HG03039 (cell line): ENCODE data around the gene KLF4.

ENCODE experiments used
- ATAC-seq: cut with Tn5 transposase; IDR thresholded peaks from one replicate; pipeline ENCODE4 v1.9.1; 2021; ENCODE audit warnings: mild to moderate bottlenecking, moderate library complexity; ENCODE audit not compliant: unreplicated experiment

Gene KLF4

DNA sequence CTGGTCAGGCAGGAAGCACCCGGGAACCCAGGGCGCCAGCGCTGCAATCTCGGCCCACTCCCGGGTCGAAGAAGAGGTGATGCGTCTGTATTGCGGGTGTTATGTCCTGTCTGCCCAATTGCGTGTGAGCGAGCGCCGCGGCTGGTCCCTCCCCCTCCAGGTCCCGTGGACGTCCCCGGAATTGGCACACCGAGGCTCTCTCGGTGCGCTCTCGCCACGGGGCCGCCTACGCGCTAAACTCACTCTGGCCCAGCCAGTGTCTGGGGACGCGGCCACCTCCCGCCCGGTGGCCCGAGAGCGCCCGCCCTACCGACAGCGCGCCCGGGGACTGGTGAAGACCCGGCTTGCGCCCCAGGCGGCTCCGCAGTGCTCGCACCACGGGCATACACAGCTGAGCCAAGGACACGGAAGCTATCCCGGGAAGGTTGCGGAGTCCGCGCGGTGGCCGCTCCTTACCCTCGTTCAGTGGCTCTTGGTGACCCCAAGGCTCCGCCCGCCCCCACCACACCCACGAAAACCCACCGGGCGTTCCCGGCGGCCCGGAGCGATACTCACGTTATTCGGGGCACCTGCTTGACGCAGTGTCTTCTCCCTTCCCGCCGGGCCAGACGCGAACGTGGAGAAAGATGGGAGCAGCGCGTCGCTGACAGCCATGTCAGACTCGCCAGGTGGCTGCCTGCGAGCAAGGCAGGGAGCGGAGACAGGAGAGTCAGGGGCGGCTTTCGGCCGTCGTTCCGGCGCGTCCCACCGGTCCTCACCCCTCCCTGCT is 1.0 kb downstream of the KLF4 start:
- no peak for ATAC-seq

- no peak for ATAC-seq
These were observed 1.8 kb downstream of the KLF4 start for GRCh38 chr9:107487521-107488374.

DNA sequence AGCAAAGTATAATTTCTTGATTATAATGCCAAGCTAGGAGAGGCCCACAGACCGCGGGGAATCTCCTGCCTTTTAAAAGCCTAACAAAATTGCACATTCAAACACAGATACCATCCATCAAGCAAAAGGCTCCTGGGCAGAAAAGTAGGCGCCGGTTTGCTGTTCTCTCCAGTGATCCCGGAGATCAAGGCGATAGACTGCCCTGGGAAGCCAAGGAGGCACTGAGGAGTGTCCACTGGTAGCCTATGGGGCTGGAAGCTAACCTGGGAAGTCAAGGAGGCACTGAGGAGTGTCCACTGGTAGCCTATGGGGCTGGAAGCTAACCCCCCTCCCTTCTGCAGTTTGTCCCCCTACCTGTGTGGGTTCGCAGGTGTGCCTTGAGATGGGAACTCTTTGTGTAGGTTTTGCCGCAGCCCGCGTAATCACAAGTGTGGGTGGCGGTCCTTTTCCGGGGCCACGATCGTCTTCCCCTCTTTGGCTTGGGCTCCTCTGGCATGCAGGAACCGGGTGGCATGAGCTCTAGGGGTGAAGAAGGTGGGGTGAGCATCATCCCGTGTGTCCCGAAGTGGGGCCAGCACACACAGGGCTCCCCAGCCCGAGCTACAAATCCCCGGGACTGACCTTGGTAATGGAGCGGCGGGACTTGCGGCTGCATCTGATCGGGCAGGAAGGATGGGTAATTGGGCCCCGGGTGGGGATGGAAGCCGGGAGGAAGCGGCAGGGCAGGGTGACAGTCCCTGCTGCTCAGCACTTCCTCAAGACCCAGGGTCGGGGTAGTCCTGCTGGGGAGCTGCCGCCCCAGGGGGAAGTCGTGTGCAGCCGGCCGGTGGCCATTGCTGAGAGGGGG is 2.7 kb downstream of the KLF4 start:
- no peak for ATAC-seq

- ATAC-seq: no peak
These were observed 4.0 kb downstream of the KLF4 start for GRCh38 chr9:107485458-107486043.

- no peak for ATAC-seq
These were observed 5.3 kb downstream of the KLF4 start for GRCh38 chr9:107484117-107484723.

DNA sequence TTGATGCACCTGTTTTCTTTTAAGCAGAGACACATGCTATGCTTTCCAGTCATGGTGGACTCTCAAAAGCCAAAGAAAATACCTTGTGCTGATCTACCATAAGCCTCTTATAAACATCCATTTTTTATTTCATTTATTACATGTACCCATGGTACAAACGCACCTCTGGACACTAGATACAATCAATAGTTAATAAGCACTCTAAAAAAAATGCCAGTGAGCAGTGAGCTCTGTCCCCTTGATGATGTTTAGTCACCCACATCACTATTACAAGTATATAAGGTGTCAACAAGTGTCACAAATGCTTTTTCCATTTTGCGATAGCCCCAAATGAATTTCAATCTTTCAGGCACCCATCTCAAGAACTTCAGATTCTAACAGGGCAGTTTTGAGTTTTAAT is 5.9 kb downstream of the KLF4 start:
- ATAC-seq: no peak

GRCh38 chr9:107481035-107481434 is 8.5 kb downstream of the KLF4 start:
- no peak for ATAC-seq

DNA sequence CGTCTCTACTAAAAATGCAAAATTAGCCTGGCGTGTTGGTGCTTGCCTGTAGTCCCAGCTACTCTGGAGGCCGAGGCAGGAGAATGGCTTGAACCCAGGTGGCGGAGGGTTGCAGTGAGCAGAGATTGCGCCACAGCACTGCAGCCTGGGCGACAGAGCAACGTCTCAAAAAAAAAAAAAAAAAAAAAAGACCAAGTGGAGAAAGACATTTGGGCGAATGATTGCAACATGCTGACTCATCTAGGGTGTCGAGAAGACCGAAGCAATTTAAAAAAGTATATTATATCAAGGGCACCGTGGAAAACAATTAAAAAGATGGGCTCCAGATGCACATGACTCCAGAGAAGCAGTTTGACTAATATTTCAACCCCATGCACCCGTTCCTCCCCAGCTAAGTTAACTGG is 9.2 kb downstream of the KLF4 start:
- no peak for ATAC-seq

GRCh38 chr9:107478805-107479204 is 10.8 kb downstream of the KLF4 start:
- ATAC-seq: no peak

DNA sequence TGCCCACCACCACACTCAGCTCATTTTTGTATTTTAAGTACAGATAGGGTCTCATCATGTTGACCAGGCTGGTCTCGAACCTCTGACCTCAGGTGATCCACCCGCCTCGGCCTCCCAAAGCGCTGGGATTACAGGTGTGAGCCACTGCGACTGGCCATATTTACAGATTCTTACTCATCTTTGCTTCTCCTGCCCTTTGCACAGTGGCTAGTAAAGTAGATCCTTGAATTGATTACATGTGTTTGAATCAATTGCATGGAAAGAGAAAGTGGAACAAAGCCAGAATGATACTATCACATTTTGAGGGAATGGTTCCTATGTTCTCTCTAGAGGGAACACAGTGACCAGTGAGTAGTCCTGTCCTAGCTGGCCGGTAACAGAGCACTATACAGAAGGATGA is 15.4 kb downstream of the KLF4 start:
- ATAC-seq: no peak

- ATAC-seq: no peak
These were observed 16.8 kb downstream of the KLF4 start for GRCh38 chr9:107472581-107473340.

GRCh38 chr9:107471552-107471951 is 18.0 kb downstream of the KLF4 start:
- ATAC-seq: no peak

DNA sequence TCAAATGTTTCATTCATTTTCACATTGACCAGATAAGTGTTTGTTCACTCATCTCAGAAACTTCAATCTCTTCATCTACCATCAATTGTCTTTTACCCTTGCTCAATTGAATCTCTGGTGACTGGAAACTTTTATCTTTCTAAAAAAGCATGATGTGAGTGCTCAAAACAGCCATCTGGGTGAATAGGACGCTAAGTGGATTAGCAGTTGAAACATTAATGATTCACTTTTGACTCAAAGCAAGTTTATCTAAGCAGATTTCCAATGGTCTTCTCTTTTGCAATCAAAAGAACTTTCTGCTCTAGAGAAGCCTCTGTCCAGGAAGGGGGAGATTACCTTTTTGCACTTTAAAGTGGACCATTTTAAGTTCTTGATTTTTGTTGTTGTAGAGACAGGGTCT is 22.2 kb downstream of the KLF4 start:
- ATAC-seq: no peak

DNA sequence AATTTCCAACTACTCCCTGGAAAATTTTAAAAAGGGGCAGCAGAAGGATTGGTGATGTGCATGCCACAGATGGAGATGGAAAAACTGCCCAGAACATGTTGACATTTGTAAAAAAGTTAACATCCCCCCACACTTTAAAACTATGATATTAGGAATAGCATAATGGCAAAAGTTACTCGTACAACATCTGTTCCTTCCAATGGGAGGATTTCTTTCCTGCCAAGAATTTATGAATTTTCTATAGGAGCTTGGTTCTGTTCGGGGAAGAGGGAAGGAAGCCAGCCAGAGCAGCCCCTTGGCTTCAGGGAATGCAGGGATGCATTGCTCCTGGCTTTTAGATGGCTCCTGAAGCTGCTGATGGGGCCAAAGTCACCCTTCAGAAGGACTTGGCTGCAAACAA is 22.7 kb downstream of the KLF4 start:
- no peak for ATAC-seq

DNA sequence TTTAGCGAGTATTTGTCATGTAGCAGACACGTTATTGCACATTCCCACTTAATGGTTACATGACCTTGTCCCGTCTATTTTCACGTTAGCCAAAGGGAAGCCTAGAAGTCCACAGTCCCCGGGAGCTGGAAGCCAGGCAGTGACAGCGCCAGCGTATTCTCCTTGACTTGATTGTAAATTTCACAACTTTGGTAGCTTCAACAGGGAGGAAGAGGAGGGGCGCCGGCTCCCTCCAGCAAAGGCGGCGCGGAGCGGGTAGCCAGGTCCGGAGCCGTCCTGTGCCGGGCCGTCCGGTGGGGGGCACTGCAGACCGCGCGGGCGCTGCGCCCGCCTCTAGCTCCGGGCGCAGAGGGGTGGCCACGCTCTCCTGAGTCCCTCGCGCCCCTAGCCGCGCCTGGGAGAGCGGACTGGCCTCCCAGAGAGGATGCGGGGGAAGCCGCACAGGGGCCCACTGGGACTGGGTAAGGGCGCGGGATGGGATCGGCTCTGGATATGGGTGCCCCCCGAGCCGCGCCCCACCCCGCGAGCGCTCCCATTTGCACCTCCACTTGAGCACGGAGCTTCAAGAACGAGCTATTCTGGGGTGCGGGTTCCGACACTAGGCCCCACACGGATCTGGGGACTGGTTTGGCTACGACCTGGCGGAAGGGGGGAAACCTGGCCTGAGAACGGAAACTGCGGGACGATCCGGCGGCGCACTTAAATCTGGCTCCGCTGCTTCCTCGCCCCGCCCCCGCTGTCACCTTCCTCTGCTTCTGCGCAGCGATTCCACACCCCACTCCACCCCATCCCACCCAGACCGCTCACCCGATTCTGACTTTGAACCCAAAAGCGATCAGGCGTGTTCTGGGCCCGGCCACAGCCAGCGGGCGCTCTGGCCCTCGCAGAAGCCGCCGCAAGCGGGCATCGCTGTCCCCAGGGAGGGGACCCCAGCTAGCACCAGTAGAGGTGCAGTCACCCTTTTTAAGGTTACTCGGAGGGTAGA is 23.8 kb downstream of the KLF4 start:
- peak; percentile 89 for ATAC-seq

DNA sequence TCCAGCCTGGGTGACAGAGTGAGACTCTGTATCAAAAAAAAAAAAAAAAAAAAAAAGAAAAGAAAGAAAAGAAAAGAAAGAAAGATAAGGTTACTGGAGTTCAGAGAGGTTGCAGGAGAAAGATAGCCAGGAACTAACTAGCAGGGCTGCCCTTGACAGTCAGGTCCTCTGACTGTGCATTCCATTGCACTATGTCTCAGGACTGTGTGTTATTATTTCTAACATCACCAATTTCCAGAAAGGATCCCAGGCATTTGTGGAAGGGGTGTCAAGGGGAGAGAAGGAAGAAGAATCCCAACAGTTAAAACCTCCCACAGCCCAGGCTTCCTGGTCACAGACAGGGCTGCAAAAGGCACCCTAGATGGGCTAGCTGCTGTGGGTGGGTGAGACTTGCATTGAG is 25.1 kb downstream of the KLF4 start:
- no peak for ATAC-seq

- ATAC-seq: no peak
These were observed 26.9 kb downstream of the KLF4 start for GRCh38 chr9:107462691-107463090.

GRCh38 chr9:107460153-107461023 is 29.2 kb downstream of the KLF4 start:
- ATAC-seq: no peak
